Measurements from ENCODE around the gene ZNF433.
"Not testable (repeated sequence)": the region's sequence is repeated elsewhere in the genome, so short reads cannot be mapped to it uniquely, and the experiment has no call there.

ZNF433 gene

GRCh38 chr19:12035220-12036172, at the start of gene ZNF433:
TSS of gene ZNF433 (minus strand) at chr19:12035679. CDS start at chr19:12035539, 140 bp downstream.
- DNase-seq = peak; percentile 48 to 62

- not testable (repeated sequence) for DNase-seq
These were observed 47.9 kb upstream of the ZNF433 start for GRCh38 chr19:12083336-12083735.

DNA sequence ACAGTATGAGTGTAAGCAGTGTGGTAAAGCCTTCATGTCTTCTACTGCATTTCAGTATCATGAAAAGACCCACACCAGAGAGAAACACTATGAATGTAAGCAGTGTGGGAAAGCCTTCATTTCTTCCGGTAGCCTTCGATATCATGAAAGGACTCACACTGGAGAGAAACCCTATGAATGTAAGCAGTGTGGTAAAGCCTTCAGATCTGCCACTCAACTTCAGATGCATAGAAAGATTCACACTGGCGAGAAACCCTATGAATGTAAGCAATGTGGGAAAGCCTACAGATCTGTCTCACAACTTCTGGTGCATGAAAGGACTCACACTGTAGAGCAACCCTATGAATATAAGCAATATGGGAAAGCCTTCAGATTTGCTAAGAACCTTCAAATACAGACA, 41.9 kb upstream of the ZNF433 start:
- DNase-seq = no peak

- DNase-seq = not testable (repeated sequence)
These were observed 40.9 kb upstream of the ZNF433 start for GRCh38 chr19:12076331-12076730.

DNA sequence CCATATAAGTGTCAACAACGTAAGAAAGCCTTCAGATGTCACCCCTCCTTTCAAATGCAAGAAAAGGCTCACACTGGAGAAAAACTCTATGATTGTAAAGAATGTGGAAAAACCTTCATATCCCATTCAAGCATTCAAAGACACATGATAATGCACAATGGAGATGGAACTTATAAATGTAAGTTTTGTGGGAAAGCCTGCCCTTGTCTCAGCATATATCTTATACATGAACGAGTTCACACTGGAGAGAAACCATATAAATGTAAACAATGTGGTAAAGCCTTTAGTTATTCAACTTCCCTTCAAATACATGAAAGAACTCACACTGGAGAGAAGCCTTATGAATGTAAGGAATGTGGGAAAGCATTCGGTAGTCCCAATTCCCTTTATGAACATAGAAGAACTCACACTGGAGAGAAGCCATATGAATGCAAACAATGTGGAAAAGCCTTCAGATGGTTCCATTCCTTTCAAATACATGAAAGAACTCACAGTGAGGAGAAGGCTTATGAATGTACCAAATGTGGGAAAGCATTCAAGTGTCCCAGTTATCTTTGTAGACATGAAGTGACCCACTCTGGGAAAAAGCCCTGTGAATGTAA, 40.2 kb upstream of the ZNF433 start:
- no peak for DNase-seq

- DNase-seq = peak; percentile 54 to 67
These were observed 29.4 kb upstream of the ZNF433 start, which contains the start of gene ZNF844 for GRCh38 chr19:12064590-12065538. TSS of gene ZNF844 (plus strand) at chr19:12064731. CDS start at chr19:12064874, 143 bp downstream.

GRCh38 chr19:12055784-12056183, 20.3 kb upstream of the ZNF433 start:
- no peak for DNase-seq

GRCh38 chr19:12052497-12053169, 17.2 kb upstream of the ZNF433 start, which contains the start of gene ZNF878:
TSS of gene ZNF878 (minus strand) at chr19:12052961. CDS start at chr19:12052801, 160 bp downstream.
- peak in 1 of 2 donors; percentile 52 for DNase-seq

- DNase-seq = no peak
These were observed 16.6 kb upstream of the ZNF433 start for GRCh38 chr19:12052091-12052496.

- no peak for DNase-seq
These were observed 12.4 kb upstream of the ZNF433 start for GRCh38 chr19:12047868-12048267.

DNA sequence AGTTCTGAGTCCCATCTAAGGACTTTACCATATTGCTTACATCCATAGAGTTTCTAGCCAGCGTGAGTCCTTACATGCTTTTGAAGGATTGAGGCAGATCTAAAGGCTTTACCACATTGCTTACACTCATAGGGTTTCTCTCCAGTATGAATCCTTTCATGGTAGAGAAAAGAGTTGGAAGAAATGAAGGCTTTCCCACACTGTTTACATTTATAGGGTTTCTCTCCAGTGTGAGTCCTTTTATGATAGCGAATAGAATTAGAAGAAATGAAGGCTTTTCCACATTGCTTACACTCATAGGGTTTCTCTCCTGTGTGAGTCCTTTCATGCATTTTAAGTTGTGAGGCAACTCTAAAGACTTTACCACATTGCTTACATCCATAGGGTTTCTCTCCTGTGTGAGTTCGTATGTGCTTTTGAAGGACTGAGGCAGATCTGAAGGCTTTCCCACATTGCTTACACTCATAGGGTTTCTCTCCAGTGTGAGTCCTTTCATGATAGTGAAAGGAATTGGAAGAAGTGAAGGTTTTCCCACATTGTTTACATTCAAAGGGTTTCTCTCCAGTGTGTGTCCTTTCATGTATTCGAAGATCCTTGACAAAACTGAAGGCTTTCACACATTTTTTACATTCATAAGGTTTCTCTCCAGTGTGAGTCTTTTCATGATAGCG, 8.4 kb upstream of the ZNF433 start:
- no peak for DNase-seq

DNA sequence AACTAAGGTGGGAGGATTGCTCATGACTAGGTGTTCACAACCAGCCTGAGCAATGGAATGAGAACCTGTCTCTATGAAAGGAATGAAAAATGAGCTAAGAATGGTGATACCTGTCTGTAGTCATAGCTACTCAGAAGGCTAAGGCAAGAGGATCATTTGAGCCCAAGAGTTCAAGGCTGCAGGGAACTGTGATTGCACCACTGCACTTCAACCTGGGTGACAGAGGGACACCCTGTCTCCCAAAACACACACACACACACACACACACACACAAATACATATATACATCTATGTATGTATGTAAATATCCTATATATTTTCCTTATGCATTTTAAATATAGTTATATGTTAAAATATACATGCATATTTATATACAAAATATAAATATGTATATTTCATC, 7.4 kb upstream of the ZNF433 start:
- DNase-seq = no peak

DNA sequence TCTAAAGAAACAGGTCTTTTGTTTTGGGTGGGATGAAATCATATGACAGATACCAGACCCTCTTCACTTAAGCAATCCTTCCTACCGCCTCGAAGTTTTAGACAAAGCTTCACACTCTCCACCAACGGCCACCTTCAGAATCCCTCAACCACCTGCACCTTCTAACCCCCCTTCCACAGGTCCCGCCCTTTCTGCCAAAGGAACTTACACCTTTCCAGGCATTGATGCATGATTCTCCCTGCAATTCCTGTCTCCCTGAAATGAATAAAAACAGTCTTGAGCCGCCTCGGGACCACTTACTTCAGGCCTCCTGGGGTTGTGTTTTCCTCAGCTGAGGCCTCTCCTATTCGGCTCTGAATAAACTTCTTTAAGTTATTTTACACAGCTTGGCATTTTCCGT, 859 bp downstream of the ZNF433 start:
- no peak for DNase-seq

DNA sequence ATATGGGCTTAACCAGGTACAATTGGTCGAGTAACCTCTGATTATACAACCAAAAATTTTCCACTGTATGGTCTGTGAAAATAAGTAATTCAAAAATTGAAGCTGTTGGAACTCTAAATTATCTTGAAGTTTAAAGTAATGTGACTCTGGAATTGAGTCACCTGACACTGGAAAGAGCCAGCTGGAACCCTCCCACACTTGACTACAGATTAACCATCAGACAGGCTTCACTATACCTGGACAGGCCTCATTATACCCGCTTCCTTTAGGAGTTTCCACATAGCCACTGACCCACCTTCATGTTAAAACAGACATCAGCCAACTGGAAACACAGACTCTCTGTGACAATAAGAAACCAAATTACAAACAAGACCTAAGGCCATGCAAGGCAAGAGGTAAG, 1.3 kb downstream of the ZNF433 start:
- DNase-seq = no peak

DNA sequence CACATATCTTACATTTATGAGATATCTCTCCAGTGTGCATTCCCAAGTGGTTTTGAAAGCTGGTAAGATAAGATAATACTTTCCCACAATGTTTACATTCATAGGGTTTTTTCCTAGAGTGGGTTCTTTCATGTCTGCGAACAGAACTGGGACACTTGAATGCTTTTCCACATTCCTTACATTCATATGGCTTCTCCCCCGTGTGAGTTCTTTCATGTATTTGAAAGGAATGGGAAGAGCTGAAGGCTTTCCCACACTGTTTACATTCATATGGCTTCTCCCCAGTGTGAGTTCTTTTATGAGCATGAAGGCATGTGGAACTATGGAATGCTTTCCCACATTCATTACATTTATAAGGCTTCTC, 19.7 kb downstream of the ZNF433 start:
- no peak for DNase-seq

- no peak for DNase-seq
These were observed 20.3 kb downstream of the ZNF433 start for GRCh38 chr19:12015015-12015752.

DNA sequence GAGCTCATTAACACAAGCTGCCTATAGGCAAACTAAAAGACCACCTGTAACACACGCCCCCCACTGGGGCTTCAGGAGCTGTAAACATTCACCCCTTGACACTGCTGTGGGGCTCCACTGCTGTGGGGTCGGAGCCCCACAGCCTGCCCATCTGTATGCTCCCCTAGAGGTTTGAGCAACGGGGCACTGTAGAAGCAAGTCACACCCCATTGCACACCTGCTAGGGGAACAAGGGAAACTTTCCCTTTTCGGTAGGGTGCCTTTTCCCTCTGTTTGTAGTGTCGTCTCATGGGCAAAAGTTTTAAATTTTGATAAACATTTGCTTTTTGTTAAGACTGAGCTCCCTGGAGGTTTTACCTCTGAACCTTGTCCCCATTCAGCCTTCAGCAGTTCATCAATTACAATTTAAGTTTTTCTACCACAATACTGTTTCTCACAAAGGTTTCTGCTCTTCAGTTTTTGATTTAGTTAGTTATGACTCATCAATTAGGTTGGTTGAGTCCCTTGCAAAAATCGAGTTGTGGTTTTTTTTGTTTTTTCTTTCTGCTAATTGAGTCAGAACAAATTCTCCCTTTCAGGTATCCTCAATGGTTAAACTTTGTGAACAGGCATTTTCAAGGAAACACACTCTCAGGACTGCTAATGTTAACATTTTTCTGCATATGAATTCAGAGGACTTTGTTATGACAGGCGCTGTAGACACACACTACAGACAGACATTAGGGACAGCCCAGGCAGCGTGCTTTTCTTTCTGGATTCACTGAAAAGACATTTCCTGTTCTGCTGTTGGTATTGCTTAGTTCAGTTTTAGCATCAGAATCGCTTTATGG, 35.1 kb downstream of the ZNF433 start:
- DNase-seq = no peak

DNA sequence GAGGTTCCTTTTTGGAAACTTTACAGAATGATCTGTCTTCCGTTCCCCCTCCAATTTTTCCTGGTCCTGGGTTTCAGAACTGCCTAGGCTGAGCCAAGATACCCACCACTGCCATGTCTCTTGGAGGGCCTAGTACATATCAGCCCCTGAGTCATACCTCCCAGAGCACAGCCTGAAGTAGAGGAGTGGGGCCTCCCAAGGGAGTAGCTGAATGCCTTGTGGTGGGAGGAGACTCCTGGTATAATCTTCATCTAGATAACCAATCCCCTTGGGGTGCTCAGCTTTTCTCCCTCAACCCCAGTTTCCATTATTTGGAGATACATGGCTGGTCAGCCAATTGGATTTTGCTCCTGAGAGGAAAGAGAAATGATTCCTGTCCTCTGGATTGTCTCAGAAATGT, 40.3 kb downstream of the ZNF433 start:
- DNase-seq = no peak

GRCh38 chr19:11991921-11992320, 43.6 kb downstream of the ZNF433 start:
- DNase-seq = not testable (repeated sequence)

GRCh38 chr19:11989112-11989456, 46.4 kb downstream of the ZNF433 start:
- DNase-seq = no peak
